Head of caudate nucleus (tissue), 42 donors: ENCODE measurements around the gene UNC93B1.

Experiments used
- DNase-seq, 42 donors: peaks; one replicate each; pipeline versions ENCODE4 v3.0.0 to v3.0.0-alpha.2; 2020 to 2021; ENCODE audit warnings: mixed read lengths in 7 of 42
- intact Hi-C: fragments of 100-400 bp; cut with DNase I; formaldehyde crosslinking; loops from one replicate; pipeline ENCODE4 v1.15.0; 2022

Gene UNC93B1

DNA sequence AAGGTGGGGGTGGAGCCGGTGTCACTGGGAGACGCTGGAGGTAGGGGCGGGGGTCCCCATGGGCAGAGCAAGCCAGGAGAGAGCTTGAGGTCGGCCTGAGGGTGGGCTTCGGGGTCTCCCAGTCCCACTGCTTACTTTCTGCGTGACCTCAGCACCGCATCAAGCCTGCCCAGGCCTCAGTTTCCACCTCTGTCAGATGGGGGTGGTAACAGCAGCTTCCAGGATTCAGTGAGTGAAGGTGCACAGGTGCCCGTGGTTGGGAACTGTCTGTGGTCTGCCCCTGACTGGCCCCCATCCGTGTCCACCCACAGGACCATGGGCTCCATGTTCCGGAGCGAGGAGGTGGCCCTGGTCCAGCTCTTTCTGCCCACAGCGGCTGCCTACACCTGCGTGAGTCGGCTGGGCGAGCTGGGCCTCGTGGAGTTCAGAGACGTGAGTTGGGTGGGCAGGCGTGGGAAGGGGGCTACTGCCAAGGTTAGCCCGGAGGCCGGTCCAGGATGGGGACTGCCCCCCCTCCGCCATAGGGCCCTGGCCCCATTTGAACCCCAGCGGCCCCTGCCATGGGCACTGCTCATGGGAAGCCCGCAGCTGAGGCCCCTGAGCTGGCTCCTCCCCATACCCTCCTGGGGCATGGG lies 37.2 kb upstream of the UNC93B1 start:
- intact Hi-C loops, result no loop called here
- no peak for DNase-seq

DNA sequence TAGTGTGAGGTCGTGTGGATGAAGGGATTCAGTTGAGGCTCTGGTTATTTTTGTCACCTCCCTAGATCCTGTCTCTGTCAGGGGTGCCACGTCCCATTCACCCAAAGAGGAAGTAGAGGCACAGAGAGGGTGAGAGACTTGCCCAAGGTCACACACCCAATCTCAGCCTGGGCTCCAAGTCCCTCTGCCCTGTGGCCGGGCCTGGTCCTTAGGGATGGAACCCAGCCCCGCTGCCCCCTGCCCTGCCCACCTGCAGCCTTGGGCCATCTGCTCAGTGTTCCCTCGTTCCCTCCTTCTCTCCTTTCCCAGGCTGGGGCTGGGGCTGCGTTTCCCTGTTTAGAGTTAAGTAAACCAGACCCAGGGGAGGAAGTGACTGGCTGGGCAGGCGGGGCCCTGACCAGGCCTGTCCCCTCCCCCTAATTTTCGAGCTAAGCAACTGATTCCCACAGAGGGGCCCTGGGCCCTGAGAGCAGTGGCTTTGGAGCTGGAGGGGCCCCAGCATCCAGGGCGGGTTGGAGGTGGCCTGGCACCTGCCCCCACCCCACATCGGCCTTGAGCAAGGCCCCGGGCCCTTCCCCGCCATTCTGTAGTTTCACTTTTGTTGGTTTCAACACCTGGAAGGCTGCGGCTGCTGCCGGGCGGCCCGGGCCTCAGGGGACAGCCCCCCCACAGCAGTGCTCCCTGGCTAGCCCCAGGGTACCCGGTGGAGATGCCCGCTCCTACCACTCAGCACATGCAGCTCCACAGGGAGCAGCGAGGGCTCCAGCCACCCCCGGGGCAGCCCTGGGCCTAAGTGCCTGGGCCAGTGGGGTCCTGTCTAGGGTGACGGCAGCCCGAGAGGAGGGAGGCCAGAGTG lies 36.4 kb upstream of the UNC93B1 start:
- DNase-seq, result peak in 1 of 42 donors; percentile 21
- intact Hi-C loops, result no loop called here

DNA sequence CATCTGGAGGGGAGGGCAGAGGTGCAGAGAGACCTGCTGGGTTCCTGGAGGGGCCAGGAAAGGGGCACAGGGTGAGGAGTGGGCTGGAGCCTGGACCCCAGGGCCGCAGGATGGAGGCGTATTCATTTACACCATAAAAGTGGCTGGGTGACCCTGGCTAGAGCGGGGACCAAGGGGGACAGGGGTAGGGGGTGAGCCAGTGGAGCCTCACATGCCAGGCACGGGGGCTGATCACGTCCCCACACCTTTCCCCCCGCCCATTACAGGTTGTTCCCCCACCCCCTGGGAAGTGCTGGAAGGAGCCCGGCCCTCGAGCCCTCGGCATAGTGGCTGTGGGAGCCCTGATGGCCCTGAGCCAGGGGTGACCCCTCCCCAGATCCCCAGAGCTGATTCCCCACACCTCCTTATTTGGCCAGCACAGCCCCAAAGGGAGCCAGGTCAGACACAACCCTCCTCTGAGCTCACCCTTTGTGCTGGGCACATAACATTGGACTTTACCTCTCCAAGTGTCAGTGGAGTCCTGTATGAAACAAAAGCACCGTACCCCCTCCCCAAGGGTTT lies 35.7 kb upstream of the UNC93B1 start:
- intact Hi-C loops, result no loop called here
- DNase-seq, result no peak

DNA sequence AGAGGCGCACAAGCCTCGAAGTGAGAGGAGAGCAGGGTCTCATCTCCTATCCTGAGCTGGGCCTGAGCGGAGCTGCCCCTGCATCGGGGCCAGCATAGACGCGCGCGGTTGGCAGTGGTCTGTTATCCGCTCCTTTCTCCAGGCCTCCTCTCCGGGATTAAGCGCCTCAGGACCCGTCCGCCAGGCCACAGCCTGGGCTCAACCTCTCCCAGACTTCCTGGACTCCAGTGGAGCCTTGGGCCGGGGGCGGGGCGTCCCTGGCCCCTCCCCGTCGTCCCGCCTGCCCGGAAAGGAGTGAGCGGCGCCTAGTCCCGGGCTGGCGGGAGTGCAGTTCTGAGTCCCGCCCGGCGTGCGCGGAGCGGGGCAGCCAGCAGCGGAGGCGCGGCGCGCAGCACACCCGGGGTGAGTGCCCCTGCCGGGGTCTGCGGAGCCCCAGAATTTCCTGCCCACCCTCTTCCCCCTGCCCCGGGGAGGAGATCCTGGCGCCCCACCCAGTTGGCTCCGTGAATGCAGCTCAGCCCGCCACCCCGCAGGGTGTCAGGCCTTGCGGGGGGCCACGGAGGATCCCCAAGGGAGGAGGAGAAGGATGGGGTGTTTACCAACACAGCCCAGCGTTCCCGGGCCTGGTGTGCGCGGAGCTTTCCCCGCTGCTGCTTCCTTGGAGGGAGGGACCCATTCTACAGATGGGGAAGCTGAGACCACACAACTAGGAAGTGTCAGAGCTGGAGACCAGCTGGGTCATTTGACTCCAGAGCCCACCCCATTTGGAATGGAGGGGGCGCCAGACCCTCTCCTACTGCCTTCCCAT lies 35.0 kb upstream of the UNC93B1 start, which contains the start of gene TCIRG1:
TSS of gene TCIRG1 (plus strand) at position 308 of the 808 bp plus-strand sequence. CDS start 2,247 bp downstream, outside the sequence.
- intact Hi-C loops, result no loop called here
- peak in 38 of 42 donors; percentile 42 to 79 (median 61) for DNase-seq

DNA sequence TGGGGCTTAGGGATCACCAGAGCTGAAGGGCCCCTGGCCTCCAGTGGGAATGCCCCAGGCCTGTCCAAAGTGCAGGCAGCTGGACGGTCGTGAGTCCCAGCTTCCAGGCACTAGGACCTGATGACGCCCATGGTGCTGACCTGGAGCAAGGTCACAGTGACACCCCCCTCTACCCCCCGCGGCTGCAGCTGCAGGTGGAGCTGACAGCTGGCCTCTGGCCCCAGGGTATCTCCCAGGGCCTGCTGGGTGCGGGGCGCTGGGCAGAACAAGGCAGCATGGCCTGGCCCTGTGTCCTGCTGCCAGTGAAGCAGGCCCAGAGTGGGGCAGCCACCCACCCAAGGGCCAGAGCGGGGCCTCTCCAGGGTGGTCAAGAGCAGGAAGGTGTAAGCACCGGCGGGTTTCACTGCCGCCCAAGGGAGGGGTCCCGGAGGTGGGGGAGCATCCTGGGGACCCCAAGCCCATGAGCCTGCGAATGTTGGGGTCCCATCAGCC lies 34.4 kb upstream of the UNC93B1 start:
- intact Hi-C loops, result no loop called here
- DNase-seq, result no peak

DNA sequence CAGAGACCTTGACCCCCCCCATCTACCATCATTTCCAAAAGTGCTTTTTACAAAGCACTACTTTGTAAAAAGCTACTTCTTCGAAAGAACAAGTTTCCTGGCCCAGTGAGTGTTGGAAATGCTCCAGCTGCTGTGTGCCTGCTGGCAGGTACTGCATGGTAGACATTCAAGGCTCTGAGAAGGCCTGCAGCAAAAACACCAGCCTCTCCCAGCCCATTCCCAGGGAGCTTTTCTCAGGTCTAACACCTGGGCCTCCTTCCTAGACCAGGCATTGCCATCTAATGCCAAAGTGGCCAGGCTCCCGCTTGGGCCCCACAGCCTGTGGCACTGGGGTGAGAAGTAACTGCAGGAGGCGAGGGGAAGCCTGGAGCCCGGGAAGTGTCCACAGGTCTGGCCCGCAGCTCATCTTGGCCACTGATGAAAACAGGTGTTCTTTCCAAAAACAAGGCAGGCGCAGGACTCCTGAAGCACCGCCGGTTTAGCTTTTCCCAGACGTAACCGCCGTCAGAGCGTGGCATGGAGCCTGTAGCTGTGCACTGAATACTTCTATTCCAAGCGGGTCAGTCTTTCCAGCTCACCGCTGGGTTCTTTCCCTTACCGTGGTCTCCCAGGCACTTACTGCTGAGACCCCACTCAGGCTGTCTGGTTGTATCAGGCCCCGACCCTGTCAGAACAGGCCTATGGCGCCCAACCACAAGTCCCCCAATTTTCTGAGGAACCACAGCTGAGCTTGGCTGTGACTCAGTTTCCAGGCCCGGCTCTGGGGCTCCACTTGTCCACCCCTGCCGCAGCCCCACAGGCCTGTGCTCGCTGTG lies 33.7 kb upstream of the UNC93B1 start:
- peak in 2 of 42 donors; percentile 28 to 31 for DNase-seq
- intact Hi-C loops, result no loop called here

DNA sequence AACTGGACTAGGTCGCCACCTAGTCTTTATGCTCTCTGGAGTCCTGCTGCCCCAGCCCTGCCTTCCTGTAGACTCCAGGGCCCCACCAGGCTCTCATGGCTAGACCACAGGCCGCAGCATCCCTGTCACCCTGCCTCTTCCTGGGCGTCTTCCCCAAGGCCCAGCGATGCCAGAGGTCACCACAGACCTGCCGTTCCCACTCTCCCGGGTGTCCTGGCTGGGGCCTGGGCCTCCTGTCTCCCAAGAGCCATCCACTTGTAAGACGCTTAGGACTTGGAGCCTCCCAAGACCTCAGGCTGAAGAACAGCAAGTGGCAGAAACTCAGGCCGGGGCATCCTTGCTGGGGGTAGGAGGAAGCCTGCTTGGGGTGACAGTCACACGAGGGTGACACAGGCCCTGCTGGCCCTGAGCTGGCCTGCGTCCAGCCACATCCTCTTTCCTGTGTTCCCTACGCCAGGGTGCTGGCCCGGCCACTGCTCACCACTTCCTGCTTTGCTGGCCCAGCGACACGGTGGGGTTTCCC lies 32.9 kb upstream of the UNC93B1 start:
- peak in 13 of 42 donors; percentile 28 to 72 (median 54) for DNase-seq
- intact Hi-C loops, result no loop called here

DNA sequence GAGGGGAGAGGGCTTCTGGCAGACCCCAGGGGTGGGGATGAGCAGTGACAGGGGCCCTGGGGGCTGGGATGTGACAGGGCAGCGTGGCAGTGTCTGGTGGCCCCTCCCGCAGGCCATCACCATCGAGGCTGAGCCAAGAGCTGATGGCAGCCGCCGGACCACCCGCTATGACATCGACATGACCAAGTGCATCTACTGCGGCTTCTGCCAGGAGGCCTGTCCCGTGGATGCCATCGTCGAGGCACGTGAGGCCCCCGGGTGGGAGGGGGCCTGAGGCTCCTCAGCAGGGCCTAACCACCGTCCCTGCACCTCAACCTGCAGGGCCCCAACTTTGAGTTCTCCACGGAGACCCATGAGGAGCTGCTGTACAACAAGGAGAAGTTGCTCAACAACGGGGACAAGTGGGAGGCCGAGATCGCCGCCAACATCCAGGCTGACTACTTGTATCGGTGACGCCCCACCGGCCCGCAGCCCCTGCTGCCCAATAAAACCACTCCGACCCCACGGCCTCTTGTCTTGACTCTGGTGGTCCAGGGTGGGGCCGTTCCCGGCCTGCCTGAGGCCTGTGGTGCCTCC lies 32.3 kb upstream of the UNC93B1 start:
- DNase-seq, result no peak
- intact Hi-C loops, result no loop called here

DNA sequence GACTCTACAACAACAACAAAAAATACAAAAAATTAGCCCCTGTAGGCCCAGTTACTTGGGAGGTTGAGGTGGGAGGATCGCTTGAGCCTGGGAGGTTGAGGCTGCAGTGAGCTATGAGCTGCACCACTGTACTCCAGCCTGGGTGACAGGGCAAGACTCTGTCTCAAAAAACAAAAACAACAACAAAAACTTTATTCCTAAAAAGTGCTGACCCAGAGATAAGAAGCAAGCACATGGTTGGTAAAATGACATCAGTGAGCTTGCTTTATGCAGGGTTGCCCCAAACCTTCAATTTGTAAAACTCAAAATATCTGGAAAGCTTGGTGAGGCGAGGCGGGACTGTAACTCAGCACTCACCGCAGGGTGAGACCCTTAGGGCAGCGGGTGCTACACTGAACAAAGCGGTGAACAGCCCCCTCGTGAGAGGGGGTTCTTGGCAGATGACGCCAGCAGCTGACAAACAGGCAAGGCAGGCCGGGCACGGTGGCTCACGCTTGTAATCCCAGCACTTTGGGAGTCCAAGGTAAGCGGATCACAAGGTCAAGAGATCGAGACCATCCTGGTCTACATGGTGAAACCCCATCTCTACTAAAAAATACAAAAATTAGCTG lies 31.5 kb upstream of the UNC93B1 start:
- intact Hi-C loops, result no loop called here
- no peak for DNase-seq

DNA sequence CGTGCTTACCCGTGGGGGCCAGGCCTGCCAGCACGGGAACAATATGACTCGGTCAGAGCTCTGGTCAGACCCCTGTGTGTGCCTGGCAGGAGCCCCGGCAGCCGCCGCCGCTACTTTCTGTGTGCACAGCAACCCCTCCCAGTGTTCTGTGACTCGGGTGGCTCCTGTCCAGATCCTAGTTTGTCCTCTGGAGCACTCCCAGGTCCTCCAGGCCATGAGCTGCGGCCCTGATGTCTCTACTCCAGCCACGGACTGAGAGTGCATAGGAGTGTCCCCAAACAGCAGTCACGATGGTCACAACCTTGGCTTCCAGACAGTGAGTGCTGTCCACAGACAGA lies 29.8 kb upstream of the UNC93B1 start:
- intact Hi-C loops, result no loop called here
- DNase-seq, result no peak

DNA sequence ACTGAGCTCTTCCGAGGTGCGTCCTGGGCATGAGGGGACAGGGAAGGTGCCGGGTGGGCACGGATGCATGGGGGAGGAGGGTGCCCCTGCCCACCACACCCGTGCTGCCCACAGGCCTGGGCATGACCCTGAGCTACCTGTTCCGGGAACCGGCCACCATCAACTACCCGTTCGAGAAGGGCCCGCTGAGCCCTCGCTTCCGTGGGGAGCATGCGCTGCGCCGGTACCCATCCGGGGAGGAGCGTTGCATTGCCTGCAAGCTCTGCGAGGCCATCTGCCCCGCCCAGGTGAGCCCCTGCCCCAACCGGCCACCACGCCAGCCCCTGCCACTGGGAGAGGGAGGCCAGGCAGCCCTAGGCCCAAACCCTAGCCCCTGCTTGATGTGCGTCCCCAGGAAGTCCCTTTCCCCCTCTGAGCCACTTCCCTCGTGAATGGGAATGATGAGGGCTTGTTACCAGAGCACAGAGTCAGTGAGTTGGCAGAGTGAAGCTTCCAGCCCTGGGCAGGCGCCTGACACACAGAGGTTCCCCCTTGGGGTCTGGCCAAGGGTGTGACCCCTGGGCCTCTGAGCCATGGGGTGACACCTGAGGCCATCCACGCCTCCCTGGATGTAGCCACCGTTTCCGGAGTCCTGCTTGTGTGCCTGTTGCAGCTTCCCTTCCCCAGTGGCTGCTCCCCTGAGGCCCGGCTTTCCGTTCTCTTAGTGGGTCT lies 29.3 kb upstream of the UNC93B1 start:
- intact Hi-C loops, result no loop called here
- no peak for DNase-seq

DNA sequence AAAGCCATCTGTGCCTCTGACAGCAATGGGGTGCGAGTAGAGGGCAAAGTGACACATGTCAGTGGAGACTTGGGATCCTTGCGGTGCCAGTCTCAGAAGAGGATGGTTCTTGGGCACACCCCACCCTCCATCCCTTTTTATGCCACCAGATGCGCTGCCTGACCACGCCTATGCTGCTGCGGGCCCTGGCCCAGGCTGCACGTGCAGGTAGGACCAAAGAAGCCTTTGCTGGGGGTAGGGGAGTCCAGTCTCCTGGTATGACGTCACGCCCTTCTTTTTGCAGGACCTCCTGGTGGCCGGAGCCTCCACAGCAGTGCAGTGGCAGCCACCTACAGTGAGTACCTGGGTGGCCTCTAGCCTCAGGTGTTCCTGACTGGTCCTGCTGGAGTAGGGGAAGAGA lies 28.1 kb upstream of the UNC93B1 start:
- intact Hi-C loops, result no loop called here
- DNase-seq, result no peak

DNA sequence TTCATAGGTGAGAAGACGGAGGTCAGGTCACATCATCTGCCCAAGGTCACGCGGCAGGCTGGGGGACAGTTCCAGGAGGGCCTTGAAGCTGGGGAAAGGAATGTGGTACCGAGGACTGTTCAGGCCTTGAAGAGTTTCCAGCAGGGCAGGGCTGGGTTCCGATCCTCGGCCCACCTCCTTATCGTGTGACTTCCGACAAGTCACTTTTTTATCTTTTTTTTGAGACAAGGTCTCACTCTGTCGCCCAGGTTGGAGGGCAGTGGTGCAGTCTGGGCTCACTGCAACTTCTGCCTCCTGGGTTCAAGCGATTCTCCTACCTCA lies 27.2 kb upstream of the UNC93B1 start:
- no peak for DNase-seq
- intact Hi-C loops, result loop anchor here (2.0 kb wide), 1 partner anchor 90 kb away; the partner anchor contains the start of gene CHKA

DNA sequence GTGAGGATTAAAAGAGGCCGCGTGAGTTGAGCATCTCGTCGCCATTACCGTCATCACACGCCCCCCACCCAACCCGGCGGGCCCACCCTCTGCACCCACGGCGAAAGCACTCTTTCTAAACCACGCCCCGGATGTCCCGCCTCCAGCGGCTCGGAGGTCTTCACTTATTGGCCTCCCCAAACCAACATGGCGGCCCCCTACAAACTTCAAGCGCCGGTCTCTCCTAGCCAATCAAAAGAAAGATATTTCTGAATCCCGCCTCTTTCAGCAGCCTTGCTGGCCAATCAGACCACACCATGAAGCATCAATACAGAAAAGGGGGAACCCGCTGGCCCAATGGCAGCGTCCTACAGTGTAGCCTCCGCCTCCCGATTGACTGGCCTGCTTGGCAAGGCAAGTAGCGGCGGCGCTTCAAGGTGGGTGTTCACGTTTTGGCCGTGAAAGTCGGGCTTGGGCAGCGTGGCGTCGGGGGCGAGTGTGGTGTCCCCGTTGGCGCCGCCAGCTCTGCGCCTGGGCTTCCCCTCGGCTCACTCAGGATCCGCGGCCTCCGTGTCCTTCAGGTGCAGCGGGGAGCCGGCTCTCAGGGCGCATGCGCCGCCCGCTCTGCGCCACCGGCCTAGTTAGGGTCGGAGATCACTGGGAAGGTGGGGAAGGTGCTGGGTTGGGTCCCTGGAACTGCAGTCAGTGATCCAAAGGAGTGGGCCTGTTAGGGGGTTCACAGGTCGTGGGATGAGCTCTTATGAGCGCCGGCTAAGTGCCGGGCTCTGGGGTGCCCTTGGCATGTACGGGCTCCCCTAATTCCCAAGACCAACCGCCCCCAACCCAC lies 26.6 kb upstream of the UNC93B1 start, which contains the start of gene NDUFS8:
TSS of gene NDUFS8 (plus strand) at position 364 of the 826 bp plus-strand sequence. CDS start 1,471 bp downstream, outside the sequence.
- intact Hi-C loops, result loop anchor here (2.0 kb wide), 1 partner anchor 90 kb away; the partner anchor contains the start of gene CHKA
- DNase-seq, result peak; percentile 94 to 99 (median 98)

DNA sequence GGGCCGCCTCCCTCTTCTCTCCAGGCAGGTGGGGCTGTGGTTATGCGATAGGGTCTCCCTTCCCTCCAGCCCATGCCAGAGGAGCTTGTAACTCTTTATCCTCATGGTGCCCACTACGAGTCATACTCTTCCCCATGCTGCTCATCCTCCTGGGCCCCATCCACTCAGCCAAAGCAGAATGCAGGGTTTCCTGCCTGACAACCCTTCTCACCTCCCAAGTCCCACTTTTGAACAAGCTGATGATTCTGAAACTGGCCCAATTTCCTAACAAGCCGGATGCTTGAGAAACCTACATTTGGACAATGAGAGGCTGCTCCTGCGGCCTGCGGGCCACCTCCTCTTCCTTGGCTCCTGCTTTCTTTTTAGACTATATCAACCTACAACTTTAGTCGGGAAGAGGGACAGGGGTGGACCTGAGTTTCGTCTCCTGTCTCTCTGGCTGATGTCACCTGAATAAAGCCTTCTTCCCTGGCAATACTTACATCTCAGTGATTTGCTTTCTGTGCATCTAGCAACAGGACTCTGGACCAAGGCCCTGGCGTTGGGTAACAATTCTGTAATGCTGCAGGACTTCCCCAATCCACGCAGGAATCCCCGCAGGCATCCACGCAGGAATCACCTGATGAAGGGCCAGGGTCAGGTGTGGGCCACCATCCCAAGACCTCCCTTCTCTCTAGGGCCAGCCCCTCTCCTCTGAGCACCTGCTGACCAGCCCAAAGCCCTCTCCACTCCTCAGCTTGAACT lies 25.1 kb upstream of the UNC93B1 start:
- intact Hi-C loops, result no loop called here
- no peak for DNase-seq
